HTERT RPE-1 (cell line): ENCODE measurements around the gene ARHGEF12.

Experiments used
- in situ Hi-C: fragments of 300-500 bp; cut with MboI; formaldehyde crosslinking; loops from 4 replicates; pipeline ENCODE4 v1.14.3; 2020; ENCODE audit warnings: low sequenced_read_pairs

The ARHGEF12 gene

DNA sequence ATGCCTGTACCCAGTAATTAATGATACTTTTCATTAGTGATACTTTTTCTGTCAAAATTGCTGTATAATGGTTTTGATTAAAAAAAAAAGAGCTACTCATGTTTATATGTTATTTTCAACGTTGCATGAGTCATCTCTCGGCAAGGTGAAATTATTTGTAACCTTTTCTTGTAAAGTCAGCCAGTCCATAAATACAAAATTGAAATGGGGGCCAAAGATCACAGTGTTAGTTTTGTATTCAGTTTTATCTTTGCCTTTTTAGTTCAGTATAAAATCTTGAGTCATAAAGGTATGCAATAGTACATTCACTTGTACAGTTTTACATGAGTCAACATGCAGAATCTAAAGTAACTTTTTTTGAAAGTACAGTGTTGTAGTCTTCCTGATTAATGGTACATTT, 4.3 kb downstream of the ARHGEF12 start:
- in situ Hi-C loops = no loop called here

DNA sequence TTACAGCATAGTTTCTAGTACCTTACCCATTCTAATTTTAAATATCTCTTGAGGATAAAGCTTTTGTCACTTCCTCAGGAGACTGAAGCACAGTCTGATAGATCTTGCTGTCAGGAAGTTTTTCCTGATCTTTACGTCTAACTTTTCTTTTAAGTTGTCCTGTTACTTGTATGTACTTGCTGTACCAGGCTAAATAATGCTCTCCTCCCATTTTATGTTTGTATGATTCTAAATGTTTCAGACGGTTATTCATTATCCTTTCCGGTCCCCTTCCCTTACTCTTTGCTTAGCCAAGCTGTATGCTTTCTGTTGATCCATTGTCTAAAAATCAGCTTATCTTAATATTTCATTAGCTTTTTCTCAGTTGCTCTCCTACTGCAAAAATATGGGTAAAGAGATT, 6.0 kb downstream of the ARHGEF12 start:
- in situ Hi-C loops = no loop called here

DNA sequence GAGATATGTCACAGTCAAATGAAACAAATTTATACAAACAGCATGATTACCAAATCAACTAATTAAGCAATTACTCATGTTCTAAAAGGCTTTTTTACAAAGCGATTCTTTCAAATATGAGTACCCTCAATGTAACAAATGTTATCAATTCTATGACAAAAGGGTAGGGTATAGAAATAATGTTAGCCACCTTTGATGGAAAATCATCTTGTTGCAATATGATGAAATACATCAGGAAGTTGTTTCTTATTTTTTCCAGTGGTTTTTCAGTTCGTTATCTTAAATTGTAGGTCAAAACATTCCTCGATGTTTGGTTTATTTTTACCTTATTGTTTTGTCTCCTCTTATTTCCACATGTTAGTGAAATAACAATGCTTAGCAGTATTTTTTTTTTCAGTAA, 6.5 kb downstream of the ARHGEF12 start:
- in situ Hi-C loops = no loop called here

DNA sequence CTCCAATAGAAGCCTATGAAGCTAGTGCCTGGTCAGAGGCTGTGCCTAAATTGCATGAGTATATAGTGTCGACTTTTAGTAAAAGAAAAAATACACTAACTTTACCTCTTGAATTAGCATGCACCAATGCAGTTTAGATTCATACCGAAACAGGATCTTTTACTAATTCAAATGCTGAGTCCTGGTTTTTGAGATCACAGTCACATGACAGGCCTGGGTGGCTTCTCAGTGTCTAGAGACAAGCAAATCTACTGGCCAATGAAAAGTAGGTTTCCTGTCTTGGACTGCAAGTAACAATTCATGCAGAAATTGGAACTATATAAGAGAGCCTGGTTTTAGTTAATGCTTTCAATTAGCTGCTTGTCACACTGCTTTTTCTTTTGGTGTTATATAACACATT, 7.2 kb downstream of the ARHGEF12 start:
- in situ Hi-C loops = no loop called here

DNA sequence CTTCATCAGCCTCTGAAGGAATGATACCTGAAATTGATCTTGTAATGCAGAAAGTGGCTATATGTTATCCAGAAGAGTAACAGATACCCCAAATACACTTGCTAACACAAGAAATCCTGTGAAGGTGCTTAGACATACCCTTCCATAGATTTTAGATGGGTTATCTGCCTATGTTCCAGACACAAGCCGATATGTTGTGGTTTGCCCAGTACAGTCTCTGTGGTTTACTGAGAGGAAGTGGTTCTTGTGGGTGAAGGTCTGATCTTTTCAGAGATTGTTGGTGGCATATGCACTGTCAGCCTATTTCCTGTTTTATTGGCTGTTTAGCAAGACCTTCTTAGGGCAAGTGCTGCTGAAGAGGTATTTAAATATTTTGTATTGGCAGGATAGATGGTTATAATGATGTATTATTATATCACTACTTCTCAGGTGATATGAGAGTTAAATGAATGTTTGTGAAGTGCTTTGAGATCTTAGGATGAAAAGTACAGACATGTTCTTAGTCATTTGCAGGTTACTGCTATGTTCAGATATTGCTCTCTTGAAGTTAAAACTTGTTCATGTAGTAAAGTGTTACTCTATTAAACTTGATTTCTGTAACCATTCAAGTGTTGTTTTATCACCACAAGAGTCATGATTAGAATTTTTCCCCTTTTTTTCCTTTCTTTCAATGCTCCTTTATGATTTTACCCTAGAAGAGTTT, 8.2 kb downstream of the ARHGEF12 start:
- in situ Hi-C loops = no loop called here

DNA sequence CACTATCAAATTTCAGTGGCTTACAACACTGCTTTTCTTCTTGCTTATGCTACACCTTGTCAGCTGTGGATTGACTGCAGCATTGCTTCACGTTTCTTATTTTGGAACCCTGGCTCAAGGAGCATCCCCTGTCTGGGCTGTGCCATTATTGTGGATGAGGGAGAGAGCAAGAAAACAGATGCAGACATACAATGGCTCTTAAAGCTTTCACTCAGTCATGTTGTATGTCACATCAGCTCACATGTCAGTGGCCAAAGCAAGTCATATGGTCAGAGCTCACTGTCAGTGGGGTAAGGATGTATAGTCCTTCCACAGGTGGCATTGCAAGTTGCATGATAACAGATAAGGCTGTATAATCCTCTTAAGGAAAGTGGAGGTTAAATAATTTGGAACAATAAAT, 10.0 kb downstream of the ARHGEF12 start:
- in situ Hi-C loops = no loop called here

DNA sequence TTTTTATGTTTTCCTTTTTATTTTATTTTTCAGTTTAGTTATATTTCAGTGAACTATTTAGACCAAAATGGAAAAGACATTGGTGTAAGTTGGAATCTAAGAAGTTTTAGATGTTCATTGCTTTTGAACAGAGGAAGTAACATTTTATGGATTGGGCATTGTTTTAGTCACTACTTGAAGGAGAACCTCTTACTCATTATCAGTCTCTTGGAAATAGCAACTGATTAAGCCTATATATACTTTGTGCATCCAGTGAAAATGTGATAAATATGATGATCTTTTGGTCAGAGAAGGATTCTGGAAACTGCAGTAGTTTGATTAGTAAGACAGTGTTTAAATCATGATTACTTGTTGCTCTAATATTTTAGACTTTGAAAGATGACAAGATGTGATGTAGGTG, 14.4 kb downstream of the ARHGEF12 start:
- in situ Hi-C loops = no loop called here

DNA sequence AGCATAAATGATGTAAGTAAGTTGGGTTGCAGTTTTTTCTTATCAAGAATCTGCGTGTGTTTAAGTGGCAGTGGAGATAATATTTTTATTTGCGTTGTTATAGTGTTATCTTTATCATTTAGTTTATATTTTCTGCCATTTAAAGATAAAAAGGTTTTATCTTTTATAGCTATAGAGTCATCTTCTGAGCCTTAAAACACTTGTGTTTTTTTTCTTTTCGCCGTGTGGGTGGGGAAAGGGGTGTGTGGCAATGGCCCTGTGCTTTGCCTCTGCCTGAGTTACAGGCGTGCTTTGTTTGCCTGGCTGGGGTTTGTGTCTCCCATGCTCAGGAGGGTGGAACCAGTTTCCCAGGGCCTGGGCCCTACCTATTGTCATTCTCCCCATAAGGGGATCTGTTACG, 16.2 kb downstream of the ARHGEF12 start:
- in situ Hi-C loops = no loop called here

DNA sequence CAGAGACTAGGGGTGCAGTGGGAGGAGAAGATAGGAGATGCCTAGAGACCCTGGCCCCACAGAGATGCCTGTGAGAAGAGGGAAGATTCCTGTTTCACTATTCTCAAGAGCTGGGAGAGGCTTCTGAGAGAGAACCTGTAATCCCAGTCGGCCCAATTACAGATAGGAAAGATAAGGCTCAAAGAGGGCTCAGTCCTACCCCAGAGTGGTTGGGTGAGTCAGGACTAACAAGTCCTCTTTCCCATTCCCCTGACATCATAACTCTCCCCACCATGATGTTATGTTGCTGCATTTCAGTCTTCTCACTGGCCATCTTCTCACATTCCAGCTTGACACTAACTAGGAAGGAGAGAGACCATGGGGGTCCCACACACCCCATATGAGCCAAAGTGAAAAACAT, 17.9 kb downstream of the ARHGEF12 start:
- in situ Hi-C loops = no loop called here

DNA sequence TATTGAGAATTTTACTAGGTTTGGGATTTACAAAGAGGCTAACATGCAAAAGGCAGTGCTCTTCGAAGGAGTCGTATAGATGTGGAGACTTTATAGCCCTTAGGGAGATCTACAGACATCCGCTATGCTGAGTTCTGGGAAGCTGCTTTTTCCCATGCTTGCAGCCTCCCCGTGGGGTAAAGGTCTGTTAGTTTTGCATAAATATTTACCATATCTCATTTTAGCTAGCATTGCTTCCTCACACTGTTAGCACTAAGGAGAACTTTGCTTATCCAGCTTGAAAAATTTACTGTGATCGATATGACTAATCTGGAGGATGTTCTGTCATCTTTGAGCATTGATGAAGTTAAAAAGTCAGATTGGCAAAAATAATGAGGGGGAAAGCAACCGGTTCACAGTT, 18.6 kb downstream of the ARHGEF12 start:
- in situ Hi-C loops = no loop called here

DNA sequence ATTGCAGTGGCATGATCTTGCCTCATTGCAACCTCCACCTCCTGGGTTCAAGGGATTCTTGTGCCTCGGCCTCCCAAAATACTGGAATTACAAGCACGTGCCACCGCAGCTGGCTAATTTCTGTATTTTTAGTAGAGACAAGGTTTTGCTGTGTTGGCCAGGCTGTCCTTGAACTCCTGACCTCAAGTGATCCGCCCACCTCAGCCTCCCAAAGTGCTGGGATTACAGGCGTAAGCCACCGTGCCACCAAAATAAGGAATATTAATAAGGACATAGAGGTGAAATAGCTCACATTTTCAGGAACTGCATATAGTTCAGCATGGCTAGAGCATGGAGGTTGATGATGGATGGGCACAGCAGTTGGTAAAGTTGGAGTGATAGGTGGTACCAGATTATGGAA, 21.4 kb downstream of the ARHGEF12 start:
- in situ Hi-C loops = no loop called here

DNA sequence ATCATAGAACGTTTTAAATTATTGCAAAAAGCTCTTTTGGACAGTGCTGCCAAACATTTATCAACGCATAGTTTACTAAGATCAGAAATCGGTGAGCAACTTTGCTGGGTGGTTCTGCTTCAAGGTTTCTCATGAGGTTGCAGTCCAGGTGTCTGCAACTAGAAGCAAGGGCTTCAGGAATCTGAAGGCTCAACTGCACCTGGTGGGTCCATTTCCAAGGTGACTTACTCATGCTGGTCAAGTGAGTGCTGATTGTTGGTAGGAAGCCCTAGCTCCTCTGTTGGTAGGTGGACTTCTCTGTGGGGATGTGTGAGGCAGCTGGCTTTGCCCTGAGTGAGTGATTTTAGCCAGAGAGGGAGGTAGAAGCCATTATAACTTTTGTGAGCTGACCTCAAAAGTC, 22.5 kb downstream of the ARHGEF12 start:
- in situ Hi-C loops = no loop called here

DNA sequence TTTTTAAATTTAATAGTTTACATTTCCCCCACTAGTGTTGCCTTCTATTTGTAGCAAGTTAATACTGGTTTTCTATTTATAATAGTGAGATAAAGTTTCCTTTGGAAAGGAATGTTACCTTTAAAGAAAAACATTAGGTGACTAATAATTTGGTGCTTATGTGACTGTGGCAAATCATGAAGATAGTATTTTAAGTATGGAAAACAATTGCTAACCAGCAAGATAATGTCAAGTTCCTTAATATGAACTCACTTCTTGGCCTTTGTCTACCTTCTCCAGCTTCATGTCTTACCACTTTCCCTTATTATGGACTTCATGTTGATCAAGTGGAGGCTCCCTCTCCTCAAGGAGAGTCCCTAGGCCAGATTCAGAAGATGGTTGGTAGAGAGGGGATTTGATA, 27.2 kb downstream of the ARHGEF12 start:
- in situ Hi-C loops = no loop called here

DNA sequence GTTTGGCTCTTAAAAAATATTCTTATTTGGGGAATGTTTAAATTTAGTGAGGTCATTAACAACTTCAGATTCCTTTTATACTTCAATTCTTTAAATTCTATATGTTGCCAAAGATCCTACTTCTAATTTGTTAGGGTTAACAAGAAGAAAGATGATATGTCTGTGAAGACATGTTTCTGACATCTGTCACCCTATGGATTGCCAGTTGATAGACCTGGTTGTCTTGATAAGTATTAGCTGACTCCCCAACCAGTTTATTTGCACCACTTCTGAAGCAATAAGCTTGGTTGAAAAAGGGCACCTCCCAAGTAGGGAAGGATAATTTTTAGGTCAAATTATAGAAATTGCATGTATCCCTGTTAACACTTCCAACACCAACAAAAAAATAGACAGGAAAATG, 29.3 kb downstream of the ARHGEF12 start:
- in situ Hi-C loops = no loop called here

DNA sequence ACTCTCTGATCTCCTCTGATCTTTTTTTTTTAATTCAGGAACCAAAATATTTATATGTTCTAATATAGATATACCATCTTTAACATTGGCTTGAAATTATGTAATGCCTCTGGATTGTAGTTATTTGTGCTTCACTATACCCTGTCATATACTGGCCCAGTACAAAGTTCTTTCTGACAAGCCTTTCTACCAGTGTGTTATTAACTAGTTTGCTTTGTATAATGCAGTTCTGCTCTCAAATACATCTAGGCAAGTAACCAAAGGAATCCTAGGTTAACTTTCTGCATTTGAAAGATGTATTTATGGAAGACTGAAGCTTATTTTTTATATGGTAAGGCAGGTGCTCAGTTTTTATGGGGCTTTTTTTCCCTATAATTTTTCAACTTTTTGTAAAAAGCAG, 36.1 kb downstream of the ARHGEF12 start:
- in situ Hi-C loops = no loop called here

DNA sequence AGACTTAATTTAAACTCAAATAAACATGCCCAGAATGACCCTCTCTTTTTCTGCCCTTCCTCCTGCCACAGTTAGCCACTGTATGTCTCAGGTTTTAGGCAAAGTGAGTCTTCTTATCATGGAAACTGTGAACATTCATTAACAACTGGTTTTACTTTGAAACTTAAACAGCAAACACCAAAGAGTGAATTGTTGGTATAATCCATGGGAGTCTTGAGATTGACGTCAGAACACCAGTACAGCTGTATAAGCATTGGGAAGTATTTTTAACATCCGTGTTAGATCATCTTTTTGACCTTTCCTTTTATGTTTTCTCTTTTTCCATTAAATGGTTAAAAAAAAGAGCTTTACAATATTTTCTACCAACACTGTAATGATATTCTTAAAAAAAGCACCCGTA, 38.9 kb downstream of the ARHGEF12 start:
- in situ Hi-C loops = no loop called here

DNA sequence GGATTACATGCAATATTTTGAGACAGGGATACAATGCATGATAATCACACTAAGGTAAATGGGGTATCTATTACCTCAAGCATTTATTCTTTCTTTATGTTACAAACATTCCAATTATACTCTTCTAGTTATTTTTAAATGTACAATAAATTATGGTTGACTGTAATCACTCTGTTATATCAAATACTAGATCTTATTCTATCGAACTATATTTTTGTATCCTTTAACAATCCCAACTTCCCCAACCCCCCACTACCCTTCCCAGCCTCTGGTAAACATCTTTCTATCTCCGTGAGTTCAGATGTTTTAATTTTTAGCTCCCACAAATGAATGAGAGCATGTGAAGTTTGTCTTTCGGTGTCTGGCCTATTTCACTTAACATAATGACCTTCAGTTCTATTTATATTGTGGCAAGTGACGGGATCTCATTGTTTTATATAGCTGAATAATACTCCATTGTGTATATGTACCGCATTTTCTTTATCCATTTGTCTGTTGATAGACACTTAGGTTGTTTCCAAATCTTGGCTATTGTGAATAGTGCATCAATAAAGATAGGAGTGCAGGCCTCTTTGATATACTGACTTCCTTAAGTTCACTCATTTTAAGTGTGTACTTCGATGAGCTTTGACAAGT, 40.5 kb downstream of the ARHGEF12 start:
- in situ Hi-C loops = no loop called here

DNA sequence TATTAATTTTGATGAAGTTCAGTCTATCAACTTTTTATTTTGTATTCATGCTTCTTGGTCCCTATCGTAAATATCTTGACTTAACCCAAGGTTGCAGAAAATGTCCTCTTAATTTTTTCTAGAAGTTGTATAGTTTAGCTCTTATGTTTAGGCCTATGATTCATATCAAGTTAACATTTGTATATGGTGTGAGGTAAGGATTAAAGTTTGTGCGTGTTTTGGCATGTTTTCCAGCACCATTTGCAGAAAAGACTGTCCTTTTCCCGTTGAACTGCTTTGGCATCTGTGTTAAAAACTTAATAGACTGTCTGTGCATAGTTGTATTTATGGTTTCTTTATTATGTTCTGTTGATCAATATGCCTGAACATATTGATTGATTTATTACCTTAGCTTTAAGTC, 42.3 kb downstream of the ARHGEF12 start:
- in situ Hi-C loops = no loop called here

DNA sequence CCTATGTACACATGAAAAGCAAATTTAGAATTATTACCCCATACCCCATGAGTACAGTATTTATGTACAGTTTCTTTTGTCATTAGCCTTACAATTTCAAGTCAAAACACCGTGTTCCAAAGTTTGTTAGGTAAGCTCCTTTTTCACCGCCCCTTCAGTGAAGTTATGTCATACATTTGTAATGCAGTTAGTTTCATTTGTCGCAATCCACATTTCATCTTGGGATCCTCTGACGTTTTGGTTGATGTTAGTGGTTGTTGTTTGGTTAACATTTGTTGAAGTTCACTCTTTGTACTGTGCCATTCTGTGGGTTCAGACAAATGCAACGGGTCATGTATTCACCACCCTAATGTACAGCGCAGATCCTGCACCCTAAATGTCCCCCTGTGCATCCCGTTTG, 45.2 kb downstream of the ARHGEF12 start:
- in situ Hi-C loops = no loop called here

DNA sequence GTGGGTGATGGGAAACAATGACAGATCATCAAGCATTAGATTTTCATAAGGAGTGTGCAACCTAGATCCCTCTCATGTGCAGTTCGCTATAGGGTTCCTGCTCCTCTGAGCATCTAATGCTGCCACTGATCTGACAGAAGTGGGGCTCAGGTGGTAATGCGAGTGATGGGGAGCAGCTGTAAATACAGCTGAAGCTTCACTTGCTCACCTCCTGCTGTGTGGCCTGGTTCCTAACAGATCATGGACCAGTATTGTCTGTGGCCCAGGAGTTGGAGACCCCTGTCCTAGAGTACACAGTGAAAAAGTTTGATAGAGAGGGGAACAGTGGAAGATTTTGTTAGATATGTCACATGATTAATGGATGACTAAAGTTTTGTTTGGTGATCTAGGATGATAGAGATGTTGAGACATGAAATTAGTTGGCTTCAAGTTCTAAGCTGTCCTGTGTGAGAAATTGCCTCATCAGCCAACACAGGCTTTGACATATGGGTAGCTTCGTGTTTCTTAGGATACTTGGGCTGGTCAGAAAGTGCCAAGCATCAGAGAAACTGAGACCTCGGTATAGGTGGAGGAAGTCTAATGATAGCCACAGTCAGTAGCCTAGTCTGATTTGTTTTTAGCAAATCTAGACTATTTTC, 47.4 kb downstream of the ARHGEF12 start:
- in situ Hi-C loops = no loop called here

DNA sequence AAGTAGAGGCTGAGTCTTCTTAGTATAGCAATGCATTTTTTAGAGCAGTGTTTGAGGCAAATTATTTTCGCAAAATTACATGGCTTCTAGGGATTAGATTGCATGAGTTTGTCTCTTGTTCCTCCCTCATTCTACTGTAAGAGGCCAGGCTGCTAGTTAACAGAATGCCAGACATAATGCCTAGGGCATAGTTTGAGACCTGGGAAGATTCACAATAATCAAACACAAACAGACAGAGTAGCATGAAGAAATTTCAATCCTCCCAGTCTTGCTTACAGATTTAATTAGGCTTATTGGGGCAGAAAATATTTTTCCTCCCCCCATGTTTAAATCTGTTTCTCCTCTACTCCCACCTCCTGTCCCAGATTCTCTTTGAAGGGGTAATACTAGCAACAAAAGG, 48.3 kb downstream of the ARHGEF12 start:
- in situ Hi-C loops = no loop called here

DNA sequence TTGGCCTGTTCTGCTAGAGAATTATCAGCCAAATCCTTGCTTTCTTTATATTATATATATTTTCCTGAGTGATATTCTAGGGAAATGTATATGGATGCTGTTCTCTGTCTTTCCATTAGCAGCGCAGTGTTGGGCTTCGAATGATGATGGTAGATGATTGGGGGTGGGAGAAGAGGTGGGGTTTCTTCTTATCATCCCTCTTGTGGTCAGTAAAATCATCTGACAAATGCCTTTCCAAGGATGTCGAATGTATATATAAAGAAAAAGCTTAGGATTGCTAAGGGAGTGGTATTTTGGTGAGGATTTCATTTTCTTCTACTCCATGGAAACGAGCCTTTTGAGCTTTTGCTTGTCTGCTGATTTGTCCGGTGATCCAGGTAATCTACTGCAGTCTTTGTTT, 48.9 kb downstream of the ARHGEF12 start:
- in situ Hi-C loops = no loop called here

DNA sequence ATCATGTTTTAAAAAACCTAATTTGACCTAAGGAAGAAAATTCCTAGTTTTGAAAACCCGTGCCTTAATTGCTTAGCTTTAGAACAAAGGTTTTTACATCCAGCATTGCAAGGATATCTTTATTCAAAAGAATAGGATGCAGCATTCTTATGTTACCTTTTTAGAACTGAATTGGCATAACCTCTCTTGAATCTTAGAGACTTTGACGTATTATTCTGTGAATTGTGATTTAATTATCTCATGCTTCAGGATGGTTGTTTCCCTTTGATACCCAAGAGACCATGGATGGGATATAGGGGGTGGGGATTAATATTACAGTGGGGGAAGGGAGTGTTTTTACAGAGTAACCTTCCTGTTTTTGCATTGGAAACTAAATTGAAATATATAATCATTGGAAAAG, 49.4 kb downstream of the ARHGEF12 start:
- in situ Hi-C loops = no loop called here
